ENCODE data around the gene ZNF837. TPM values are rescaled to one million over a fixed set of nuclear protein-coding genes. Genes with fewer than 3 reads are reported as not detected.
"Not testable (repeated sequence)": the region's sequence is repeated elsewhere in the genome, so short reads cannot be mapped to it uniquely, and the experiment has no call there.

The ZNF837 gene
- total RNA-seq, 1 donor from 2014 or later: 1.2 TPM

GRCh38 chr19:58406818-58407657, 26.2 kb upstream of the ZNF837 start:
- intact Hi-C loops (cut with DNase I): no loop called here
- Histone ChIP-seq H3K4me3 (peak overlapping the region; percentile 63 to 84), H3K27me3 (no peaks in the 10 kb centered on the region), H3K27ac (peak overlapping the region; percentile 82), H3K4me1 (peaks cover 29% of the 10 kb centered on the region), H3K36me3 (no peaks in the 10 kb centered on the region), H3K9me3 (no peaks in the 10 kb centered on the region)
- TF ChIP-seq POLR2AphosphoS5 (IDR thresholded peaks at IDR 0.05; ENCODE audit: insufficient read depth in 1 of 2, low read depth in 1 of 2) (no peak), POLR2A (IDR thresholded peaks at IDR 0.05) (no peak), CTCF (IDR thresholded peaks at IDR 0.05) (no peak)
- DNase-seq (ENCODE audit: extremely low spot score in 2 of 2): no peak

DNA sequence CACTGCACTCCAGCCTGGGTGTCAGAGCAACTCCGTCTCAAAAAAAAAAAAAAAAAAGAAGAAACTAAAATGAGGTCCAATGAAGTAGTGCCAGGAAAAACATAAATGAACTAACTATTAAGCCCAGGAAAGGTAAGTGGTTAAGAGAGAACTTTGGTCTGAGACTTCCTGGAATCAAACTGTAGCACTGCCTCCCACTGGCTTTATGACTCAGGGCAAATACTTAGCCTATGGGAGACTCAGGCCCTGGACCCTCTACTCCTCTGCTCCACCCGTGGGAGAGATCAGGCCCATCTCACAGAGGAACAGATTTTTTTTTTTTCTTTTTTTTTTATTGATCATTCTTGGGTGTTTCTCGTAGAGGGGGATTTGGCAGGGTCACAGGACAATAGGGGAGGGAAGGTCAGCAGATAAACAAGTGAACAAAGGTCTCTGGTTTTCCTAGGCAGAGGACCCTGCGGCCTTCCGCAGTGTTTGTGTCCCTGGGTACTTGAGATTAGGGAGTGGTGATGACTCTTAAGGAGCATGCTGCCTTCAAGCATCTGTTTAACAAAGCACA, 23.2 kb upstream of the ZNF837 start:
- H3K27me3 ChIP-seq; H3K27ac ChIP-seq; H3K9me3 ChIP-seq; H3K4me3 ChIP-seq; DNase-seq (ENCODE audit: extremely low spot score in 2 of 2); intact Hi-C loops (cut with DNase I); H3K36me3 ChIP-seq: not testable (repeated sequence)
- peaks cover 34% of the 10 kb centered on the region for H3K4me1 ChIP-seq

DNA sequence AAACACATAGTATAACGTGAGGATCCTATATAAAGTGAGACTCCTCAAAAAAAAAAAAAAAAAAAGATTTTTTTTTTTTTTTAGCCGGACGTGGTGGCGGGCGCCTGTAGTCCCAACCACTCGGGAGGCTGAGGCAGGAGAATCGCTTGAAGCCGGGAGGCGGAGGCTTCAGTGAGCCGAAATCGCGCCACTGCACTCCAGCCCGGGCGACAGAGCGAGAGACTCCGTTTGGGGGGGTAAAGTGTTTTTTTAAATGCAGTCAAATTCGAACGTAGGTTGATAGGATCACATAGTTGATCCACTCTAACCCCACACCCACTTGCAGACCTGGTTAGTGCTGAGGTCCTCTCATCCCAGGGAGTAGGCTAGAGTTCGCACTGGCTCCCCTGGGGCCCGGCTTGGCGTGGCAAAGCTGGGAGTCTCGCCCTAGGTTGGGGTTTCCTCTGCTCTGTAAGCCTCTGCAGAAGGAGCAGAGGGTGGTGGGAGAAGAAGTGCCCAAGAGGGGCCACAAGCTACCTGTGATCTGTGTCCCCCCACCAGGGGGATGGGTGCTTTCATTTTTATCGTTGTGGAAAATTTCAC, 21.1 kb upstream of the ZNF837 start:
- H3K4me3 ChIP-seq: peak overlapping the region; percentile 56 to 57

GRCh38 chr19:58400916-58401839, 20.3 kb upstream of the ZNF837 start:
- DNase-seq (ENCODE audit: extremely low spot score in 2 of 2): peak; percentile 99
- Histone ChIP-seq H3K4me3 (peak overlapping the region; percentile 56 to 57), H3K27ac (peak overlapping the region; percentile 57), H3K9me3 (no peaks in the 10 kb centered on the region), H3K36me3 (no peaks in the 10 kb centered on the region), H3K4me1 (peaks cover 29% of the 10 kb centered on the region), H3K27me3 (no peaks in the 10 kb centered on the region)
- TF ChIP-seq CTCF (IDR thresholded peaks at IDR 0.05) (no peak), POLR2AphosphoS5 (IDR thresholded peaks at IDR 0.05; ENCODE audit: insufficient read depth in 1 of 2, low read depth in 1 of 2) (peak; percentile 85 to 94), POLR2A (IDR thresholded peaks at IDR 0.05) (peak in 1 of 2 donors; percentile 38)
- intact Hi-C loops (cut with DNase I): no loop called here

More for the DNA sequence above, 21.1 kb upstream of the ZNF837 start:
- TF ChIP-seq CTCF (IDR thresholded peaks at IDR 0.05) (no peak), POLR2A (IDR thresholded peaks at IDR 0.05) (no peak), POLR2AphosphoS5 (IDR thresholded peaks at IDR 0.05; ENCODE audit: insufficient read depth in 1 of 2, low read depth in 1 of 2) (no peak)
- intact Hi-C loops (cut with DNase I): no loop called here
- no peak for DNase-seq (ENCODE audit: extremely low spot score in 2 of 2)
- Histone ChIP-seq H3K9me3 (no peaks in the 10 kb centered on the region), H3K36me3 (no peaks in the 10 kb centered on the region), H3K4me1 (peaks cover 26% of the 10 kb centered on the region), H3K27ac (peak overlapping the region; percentile 57), H3K27me3 (no peaks in the 10 kb centered on the region)

DNA sequence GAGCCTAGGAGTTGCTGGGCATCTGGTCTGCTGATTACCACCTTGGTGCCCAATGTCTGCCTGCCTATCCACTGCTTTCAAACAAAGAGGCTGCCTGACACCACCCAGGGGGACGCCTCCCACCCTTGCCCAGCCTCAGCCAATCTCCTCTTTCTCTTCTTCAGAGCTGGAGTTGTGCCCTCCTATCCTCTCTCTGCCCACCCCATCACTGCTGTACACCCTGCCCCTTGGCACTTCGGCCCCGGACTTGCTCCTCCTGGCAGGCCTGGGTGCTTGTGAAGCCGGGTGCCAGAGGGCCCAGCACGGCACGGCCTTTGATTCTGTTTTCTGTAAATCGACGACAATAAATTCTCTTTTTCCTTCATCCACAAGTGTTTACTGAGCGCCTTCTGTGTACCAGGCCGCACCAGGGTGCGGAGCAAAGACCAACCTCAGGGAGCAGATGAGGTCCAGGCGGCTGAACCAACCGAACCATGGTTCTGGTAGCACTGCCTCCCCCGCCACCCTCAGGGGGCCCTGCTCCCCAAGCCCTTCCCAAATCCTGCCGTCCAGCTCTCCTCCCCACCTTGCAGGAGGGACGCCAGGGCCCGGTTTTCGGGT, 19.6 kb upstream of the ZNF837 start:
- no peaks in the 10 kb centered on the region for H3K36me3 ChIP-seq
- no peaks in the 10 kb centered on the region for H3K9me3 ChIP-seq
- intact Hi-C loops (cut with DNase I): no loop called here
- H3K4me1 ChIP-seq: peaks cover 29% of the 10 kb centered on the region
- TF ChIP-seq CTCF (IDR thresholded peaks at IDR 0.05): no peak
- no peak for TF ChIP-seq POLR2A (IDR thresholded peaks at IDR 0.05)
- no peak for TF ChIP-seq POLR2AphosphoS5 (IDR thresholded peaks at IDR 0.05; ENCODE audit: insufficient read depth in 1 of 2, low read depth in 1 of 2)
- H3K27me3 ChIP-seq: no peaks in the 10 kb centered on the region
- no peak overlapping the region for H3K27ac ChIP-seq
- no peak for DNase-seq (ENCODE audit: extremely low spot score in 2 of 2)
- H3K4me3 ChIP-seq: peak overlapping the region; percentile 56 to 57
